ENCODE measurements around the gene LRRC36. TPM values are rescaled to one million over a fixed set of nuclear protein-coding genes. Genes with fewer than 3 reads are reported as not detected.
A peak's percentile ranks its signal among the peaks of the same experiment; 100 is the strongest.
"Not testable (repeated sequence)": the region's sequence is repeated elsewhere in the genome, so short reads cannot be mapped to it uniquely, and the experiment has no call there.

Gene LRRC36
- total RNA-seq, 1 donor from 2014 or later: 1.4 TPM

DNA sequence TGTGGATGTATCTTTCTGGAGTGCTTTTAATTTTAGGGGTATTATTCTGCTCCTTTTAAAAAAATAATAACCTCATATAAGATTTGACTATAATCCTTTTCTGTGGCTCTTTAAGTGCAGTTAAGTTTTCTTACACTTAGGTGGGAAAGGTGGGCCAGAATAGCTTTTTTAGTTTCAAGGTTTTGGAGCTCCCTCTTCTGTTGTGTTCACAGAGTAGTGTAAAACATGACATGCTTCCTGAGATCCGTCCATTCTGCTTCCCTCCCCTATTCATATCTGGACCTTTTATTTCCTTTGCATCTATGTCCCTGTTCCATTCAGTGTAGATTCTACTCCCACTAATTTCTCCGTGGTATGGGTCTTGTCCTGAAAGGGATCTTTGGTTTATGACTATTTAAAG is 12.8 kb downstream of the LRRC36 start:
- no peak for DNase-seq (ENCODE audit: extremely low read depth, low read depth, low spot score)

DNA sequence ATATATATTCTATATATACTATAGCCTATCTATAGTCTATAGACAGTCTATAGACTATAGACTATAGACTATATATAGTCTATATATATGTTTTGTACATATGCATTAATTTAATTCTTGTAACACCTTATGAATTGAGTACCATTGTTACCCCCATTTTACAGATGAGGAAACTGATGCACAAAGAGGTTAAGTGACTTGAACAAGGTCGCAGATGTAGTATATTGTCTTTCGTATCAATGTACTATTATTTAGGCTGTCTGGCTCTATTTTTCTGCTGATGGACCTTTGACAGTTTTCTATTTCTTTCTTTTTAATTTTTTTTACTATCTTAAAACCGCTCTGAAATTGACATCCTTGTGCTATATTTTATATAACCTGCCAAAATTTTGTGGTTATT is 14.6 kb downstream of the LRRC36 start:
- no peak for DNase-seq (ENCODE audit: extremely low read depth, low read depth, low spot score)

DNA sequence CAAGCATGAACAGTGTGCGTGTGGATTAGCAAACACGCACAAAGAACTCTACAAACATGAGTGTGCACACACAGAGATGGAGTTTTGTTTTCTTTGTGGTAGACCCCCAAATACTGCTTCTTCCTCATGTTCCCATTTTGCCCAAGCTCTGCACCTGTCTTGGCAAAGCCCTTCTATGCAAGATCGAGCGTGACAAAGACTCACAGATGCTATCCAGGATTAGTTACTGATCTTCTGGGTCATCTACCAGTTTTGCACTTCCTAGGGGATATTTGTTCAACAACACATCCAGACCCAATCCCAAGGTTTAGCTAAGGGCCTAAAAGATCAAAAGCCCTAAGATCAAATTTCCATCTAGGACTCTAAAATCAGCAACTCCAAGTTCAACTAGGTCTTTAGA is 16.0 kb downstream of the LRRC36 start:
- no peak for DNase-seq (ENCODE audit: extremely low read depth, low read depth, low spot score)

DNA sequence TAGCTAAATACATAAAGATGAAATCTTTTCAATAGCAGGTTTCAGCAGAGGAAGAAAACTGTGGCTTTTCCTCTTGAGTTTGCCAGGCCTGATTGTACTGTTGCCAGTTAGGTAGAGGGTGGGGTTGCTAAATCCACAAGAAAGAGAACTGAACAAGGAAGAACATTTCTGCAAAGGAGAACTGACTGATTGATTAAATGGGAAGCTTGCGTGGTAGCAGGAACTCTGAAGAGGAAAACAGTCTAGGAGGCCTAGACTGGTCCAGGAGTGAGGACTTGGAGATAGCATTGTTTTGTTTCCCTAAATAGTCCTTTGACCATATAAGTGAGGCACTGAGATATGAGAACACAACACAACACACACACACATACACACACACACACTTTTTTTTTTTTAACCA is 18.8 kb downstream of the LRRC36 start:
- DNase-seq (ENCODE audit: extremely low read depth, low read depth, low spot score): no peak

DNA sequence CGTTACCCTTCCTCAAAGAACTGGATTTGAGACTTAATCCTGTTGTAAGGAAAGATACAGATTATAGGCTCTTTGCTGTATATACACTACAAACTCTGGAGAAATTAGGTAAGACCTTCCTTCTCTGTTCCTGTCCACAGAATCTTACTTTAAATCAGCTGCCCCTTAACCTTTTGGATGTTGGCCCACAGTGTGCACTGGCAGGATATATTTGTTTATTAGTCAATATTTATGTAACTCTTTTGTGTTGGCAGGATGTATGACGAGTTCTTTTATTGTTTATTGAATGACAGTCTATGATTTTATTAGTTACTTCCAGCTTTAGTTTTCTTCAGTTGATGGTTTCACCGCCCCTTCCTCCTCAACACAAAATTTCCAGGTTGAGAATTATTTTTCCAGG is 19.7 kb downstream of the LRRC36 start:
- peak; percentile 52 for DNase-seq (ENCODE audit: extremely low read depth, low read depth, low spot score)

DNA sequence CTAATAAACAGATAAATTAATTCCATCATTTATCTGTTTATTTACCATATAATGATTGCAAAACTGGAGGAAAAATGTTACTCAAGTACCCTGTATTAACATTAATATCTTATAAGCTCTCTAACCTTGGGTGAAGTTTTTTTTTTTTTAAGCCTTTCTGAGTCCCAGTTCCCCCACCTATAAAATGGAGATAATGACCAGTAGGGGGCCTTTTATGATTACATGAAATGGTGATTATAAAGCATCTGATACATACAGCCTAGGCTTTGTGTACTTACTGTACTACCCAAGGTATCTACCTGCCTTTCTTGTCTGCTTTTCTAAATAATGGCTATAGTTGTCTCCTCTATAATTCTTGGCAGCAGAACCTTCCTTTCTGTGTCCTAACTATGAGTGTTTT is 22.6 kb downstream of the LRRC36 start:
- DNase-seq (ENCODE audit: extremely low read depth, low read depth, low spot score): no peak

DNA sequence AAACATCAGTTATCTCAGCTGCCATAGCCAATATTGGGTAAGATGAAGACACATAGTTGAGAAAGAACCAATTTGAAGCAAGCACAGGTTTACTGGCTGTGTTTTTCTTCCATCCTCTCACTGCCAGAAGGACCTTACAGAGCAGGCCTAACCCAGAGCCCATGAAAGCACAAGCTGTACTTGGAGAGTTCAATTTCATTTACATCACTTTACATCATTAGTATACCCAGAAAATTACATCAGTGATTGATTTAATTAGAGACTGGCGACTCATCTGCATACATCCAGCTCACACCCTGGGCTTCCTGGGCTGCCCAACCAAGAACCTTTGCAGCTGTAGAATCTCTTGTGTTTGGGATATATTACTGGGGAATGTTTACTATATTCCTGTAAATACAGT is 23.7 kb downstream of the LRRC36 start:
- DNase-seq (ENCODE audit: extremely low read depth, low read depth, low spot score): no peak

DNA sequence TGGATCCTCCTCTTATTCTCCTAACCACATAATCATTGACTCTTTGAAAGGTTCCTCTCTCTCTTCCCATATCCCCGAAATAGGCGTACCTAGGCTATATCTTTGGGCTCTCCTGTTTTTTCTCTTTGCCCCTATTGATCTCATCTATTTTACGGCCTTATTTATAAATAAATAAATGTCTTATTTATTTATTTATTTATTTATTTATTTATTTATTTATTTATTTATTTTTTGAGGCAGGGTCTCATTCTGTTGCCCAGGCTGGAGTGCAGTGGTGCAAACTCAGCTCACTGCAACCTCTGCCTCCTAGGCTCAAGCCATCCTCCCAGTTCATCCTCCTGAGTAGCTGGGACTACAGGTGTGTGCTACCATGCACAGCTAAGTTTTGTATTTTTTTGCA is 25.8 kb downstream of the LRRC36 start:
- DNase-seq (ENCODE audit: extremely low read depth, low read depth, low spot score): not testable (repeated sequence)

DNA sequence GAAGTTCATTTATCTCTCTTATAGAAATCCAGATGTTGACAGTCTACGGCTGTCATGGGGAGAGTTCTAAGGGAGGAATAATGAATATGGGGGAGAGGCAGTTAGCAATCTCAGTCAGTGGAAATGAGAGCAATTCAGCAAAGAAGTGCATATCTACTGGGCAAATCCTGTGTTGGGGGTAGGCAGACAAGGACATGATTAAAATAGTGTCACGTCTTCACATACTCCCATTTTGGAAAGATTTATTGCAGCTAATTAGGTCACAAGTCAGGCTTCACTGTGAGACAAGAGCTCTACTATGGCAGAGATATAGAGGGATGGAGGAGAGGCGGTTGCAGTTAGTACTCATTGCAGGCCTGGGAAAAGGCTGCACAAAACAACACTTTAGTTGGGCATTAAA is 29.8 kb downstream of the LRRC36 start:
- no peak for DNase-seq (ENCODE audit: extremely low read depth, low read depth, low spot score)

DNA sequence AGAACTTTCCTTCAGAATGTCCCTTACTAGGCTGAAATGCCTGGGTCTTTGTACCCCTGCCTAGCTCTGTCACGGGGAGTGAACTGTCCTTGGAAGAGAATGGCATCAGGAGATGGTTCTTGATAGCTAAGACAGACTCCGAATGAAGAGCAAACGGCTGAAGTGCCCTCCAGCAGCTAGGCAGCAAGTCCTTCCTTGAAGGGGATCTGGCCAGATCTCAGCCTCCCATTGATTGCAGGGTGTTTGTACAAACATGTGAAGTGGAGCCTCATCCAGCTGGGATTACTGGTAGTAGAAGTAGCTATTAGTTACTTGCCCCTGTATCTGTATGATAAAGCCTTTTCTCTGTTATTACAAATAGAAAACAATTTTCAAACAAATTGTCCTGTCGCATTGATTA is 30.9 kb downstream of the LRRC36 start:
- no peak for DNase-seq (ENCODE audit: extremely low read depth, low read depth, low spot score)

DNA sequence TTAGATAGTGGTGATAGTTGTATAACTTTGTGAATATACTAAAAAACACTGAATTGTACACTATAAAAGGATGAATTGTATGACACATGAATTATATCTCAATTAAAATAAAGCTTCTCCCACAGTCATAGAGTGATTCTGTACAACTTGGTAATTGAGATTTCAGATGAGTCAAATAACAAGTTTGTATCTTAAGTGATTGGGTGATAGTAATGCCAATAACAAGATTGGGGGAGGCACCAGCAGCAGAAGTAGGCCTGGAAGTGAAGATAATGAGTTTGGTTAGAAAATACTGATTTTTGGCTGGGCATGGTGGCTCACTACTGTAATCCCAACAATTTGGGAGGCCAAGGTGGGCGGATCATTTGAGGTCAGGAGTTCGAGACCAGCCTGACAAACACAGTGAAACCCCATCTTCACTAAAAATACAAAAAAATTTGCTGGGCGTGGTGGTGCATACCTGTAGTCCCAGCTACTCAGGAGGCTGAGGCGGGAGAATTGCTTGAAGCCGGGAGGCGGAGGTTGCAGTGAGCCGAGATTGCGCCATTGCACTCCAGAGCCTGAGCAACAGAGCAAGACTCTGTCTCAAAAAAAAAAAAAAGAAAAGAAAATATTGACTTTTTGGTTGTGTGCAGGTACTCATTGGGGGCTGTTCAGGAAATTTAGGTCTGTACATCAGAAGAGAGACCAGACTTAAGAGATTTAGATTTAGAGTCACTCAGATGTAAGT is 33.1 kb downstream of the LRRC36 start:
- not testable (repeated sequence) for DNase-seq (ENCODE audit: extremely low read depth, low read depth, low spot score)

DNA sequence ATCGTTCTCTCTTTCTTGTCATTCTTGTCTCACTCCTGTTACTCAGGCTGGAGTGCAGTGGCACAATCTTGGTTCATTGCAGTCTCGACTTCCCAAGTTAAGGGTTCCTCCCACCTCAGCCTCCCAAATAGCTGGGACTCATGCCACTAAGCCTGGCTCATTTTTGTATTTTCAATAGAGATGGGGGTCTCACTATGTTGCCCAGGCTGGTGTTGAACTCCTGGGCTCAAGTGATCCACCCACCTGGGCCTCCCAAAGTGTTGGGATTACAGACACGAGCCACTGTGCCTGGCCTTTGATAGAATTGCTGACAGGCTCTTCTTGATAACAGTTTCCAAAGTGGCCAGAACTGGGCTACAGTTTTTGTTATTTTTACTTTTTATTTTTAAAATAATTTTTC is 34.4 kb downstream of the LRRC36 start:
- no peak for DNase-seq (ENCODE audit: extremely low read depth, low read depth, low spot score)

DNA sequence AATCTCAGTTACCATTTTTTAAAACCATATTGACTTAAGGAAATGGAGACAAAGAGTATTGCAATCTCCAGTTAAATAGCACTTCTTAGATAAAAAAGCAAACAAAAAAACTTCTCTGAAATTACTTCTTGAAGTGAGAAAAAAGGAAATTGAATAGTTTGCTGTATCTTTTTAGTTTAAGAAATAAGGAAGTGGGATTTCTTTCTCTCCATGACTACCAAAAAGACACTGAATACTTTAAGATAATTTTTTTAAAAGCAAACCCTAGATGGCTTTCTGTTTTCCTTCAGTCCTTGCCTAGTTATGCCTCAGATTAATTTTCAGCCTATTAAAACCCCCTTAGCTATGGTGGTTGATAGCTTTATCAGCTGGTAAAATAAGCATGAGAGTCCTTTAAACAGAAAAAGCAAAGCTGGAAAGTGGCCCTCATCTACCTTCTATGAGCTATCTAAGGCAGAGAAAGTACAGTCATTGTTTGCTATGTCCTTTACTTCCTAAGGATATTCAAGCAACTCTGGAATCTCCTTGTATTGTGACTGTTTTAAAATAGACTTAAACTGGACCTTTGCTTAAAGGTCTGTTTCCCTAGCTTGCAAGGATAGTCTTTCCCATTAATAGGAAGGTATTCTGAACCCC is 38.1 kb downstream of the LRRC36 start:
- no peak for DNase-seq (ENCODE audit: extremely low read depth, low read depth, low spot score)

DNA sequence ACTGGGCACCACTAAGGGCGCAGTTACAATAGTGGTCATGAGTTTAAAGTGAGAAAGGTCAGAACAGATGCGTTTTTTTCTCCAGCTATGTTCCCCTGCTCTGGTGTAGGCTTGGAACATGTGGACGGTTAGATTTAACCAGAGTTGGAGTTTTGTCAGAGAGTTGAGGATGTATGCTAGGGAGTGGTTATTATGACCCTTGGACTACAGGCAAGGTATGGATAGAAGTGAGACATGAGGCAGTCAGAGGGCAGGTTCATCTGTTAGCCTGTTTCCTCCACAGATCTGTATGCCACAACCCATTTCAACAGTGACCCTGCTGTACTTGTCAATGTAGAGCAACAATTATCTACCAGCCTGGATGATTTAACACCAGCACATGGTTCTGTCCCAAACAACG is 44.0 kb downstream of the LRRC36 start:
- no peak for DNase-seq (ENCODE audit: extremely low read depth, low read depth, low spot score)

DNA sequence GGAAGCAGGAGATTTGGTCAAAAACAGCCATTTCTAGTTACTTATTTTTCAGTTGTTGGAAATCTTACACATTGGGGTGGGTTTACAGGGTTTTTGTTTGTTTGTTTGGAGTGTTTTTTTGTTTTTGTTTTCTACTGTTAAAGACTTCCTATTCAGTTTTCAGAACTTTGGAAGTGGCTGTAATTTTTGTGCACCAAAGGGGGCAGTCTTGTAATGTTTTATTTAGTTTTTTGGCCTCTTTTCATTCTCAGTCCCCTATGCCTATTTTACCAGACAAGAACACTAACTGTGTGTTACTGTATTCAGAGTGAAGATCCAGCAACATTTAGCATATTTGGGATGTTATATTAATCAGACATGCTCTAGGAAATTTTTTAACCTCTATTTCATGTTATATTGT is 46.0 kb downstream of the LRRC36 start:
- no peak for DNase-seq (ENCODE audit: extremely low read depth, low read depth, low spot score)

DNA sequence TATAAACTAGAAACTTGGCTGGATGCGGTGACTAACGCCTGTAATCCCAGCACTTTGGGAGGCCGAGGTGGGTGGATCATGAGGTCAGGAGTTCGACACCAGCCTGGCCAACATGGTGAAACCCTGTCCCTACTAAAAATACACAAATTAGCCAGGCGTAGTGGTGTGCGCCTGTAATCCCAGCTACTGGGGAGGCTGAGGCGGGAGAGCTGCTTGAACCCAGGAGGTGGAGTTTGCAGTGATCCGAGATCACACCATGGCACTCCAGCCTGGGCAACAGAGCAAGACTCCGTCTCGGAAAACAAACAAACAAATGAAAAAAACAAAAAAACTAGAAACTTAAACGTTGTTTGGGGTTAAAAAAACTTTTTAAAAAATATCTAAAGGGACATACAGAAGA is 49.4 kb downstream of the LRRC36 start:
- not testable (repeated sequence) for DNase-seq (ENCODE audit: extremely low read depth, low read depth, low spot score)

DNA sequence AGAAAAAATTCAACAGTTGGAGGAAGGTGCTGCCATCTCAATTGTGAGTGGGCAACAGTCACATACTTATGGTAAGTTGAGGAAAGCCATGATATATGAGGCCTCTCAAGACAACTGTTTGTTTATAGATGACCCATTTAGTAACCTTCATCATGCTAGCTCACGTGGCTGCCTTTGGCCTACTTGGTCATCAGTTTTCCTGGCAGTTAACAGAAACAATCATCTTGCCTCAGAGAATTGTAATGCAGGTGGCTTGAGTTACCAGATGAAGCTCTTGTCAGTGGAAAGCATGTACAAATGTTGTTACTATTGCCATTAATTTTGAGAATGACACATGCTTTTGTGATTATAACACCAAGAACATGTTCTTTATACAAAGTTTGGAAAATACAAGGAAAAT is 52.0 kb downstream of the LRRC36 start:
- DNase-seq (ENCODE audit: extremely low read depth, low read depth, low spot score): no peak

DNA sequence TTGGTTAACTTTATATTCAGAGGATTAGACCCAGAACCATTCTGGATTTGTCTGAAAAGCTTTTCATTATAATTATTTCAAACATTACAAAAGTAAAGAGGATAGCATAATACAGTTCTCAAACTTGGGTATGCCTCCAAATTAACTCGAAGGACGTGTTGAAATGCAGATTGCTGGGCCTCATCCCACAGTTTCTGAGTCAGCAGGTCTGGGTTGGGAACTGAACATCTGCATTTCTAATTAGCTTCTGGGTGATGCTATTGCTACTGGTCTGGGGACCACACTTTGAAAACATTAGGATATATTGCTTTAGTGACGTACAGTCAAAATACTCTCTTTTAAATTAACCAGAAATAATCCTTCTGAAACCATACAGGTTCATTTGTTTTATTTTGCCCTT is 56.7 kb downstream of the LRRC36 start:
- no peak for DNase-seq (ENCODE audit: extremely low read depth, low read depth, low spot score)

DNA sequence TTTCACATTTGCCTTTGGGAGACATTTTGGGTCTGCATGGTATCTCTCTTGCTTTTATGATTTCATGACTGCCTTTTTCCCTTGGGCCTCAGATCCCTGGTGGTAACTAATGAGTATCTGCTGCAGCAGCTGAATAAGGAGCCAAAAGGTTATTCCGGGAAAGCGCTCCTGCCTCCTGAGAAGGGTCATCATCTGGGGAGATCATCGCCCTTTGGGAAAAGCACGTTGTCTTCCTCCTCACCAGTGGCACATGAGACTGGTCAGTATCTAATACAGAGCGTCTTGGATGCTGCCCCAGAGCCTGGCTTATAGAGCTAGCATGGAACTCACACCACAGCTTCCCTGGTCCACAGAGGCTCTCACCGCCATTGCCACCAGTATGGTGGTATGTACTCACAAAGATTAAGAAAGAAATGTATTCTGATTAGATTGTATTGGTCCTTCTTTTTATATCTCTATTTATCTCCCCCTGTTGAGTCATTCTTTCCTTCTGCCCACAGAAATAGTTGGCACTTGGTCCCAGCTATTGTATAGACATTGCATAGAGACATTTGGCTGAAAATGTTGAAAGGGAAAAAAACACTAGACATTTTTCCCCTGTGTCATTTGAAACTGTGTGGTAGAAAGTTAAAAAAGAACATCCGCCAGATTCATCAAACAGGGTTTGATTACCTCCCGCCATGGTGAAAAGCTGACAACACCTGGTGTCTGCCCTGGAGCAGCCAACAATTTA is 58.3 kb downstream of the LRRC36 start:
- DNase-seq (ENCODE audit: extremely low read depth, low read depth, low spot score): no peak

DNA sequence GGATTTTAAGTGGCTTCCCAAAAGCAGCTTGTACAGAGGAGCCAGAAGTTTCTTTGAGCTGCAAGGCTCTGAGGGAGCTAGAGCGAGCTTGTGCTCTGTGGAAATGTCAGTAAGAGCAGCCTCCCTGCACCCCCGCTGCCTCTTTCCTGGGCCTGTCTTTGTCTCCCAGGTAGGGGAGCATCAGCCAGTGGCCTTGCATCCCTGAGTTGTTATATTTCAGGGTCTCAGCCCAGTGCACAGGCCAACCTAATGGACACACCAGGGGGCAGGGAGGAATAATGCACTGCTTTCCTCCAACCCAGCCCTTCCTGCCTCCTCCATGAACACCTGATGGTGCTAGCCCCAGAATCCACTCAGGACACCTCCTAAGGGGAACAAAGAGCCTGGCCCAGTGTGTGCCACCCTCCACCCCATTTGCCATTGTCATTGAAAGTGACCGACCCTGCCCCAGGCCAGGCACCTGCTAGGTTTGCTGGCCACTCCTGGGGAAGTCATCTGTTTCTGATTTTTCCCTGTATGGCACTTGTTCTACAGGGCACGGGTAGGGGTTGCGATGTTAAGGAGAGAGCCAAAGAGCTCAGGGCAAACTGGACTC is 60.3 kb downstream of the LRRC36 start:
- no peak for DNase-seq (ENCODE audit: extremely low read depth, low read depth, low spot score)

DNA sequence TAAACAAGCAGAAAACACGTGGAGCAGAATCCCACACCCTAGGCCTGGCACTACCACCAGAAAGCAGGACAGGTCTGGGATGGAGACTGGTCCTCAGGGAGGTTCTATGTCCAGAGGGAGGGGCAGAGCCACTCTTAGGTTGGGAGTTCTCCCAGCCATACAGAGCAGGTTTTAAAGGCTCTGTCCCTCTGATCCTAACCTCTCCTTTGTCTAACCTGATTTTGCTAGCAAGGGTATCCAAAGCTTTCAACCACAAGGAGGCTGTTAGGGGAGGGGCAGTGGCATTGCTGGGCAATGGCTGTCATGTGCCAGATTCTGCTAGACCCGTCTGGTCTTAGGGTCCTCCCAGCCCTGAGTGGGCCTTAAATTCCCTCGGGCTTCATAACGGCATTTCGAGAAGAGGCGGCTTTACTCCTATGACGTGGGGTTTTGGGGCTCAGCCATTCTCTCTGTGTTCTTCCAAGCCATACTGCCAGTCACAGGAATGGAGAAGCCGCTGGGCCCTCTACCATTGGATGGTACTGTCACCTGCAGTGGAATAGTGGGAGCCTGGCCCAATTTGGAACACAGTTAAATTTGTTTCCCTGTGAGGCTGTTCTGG is 61.0 kb downstream of the LRRC36 start:
- no peak for DNase-seq (ENCODE audit: extremely low read depth, low read depth, low spot score)

All from glomerular endothelial cell (primary cell).